H1 (cell line): Measurements from ENCODE around the gene SLC39A11. TPM values are rescaled to one million over a fixed set of nuclear protein-coding genes. Genes with fewer than 3 reads are reported as not detected.

ENCODE experiments used
- CTCF ChIA-PET: fragments of 300-600 bp; sonication (Branson Sonifier 250); formaldehyde crosslinking; loops from one replicate; lab custom pipeline; 2021; ENCODE audit not compliant: partially characterized antibody; lab: Charles Lee
- POLR2A ChIA-PET: fragments of 300-600 bp; sonication (Branson Sonifier 250); formaldehyde crosslinking; loops from one replicate; lab custom pipeline; 2021; ENCODE audit warnings: inconsistent platforms; ENCODE audit not compliant: partially characterized antibody; lab: Charles Lee
- DNase-seq, 2 experiments: peaks; one replicate each; pipeline versions ENCODE4 v3.0.0 to v3.0.0-alpha.2; 2010 to 2022; ENCODE audit warnings: low spot score in 2 of 2, low read depth in 1 of 2, mixed read lengths in 1 of 2
- FAIRE-seq: peaks from 2 replicates; lab custom pipeline; 2011; peaks lifted over from hg19 to GRCh38; lab: Jason Lieb, UNC
- H2AFZ ChIP-seq: 2 replicates; pipeline ENCODE4 v1.8.1; 2012; ENCODE audit warnings: low read length, inconsistent platforms
- H2AK5ac ChIP-seq: 2 replicates; pipeline ENCODE4 v1.6.1; 2013; ENCODE audit warnings: low read depth, low read length
- H2BK120ac ChIP-seq: replicated peaks from 2 replicates; pipeline ENCODE3; 2013; ENCODE audit warnings: low read depth, low read length, inconsistent platforms
- H2BK12ac ChIP-seq: 2 replicates; pipeline ENCODE4 v1.6.1; 2013; ENCODE audit warnings: low read depth, low read length
- H2BK15ac ChIP-seq: 2 replicates; pipeline ENCODE4 v1.6.1; 2013; ENCODE audit warnings: low read length
- H2BK20ac ChIP-seq: 2 replicates; pipeline ENCODE4 v1.6.1; 2013; ENCODE audit warnings: low read length
- H2BK5ac ChIP-seq: 2 replicates; pipeline ENCODE4 v1.6.1; 2013; ENCODE audit warnings: low read depth, low read length
- H3K14ac ChIP-seq: 2 replicates; pipeline ENCODE4 v1.6.1; 2013; ENCODE audit warnings: inconsistent platforms; ENCODE audit not compliant: insufficient read length
- H3K18ac ChIP-seq: 2 replicates; pipeline ENCODE4 v1.6.1; 2013; ENCODE audit warnings: low read length; ENCODE audit errors: extremely low read depth
- H3K23ac ChIP-seq: 2 replicates; pipeline ENCODE4 v1.6.1; 2013; ENCODE audit warnings: inconsistent platforms; ENCODE audit not compliant: insufficient read length
- H3K23me2 ChIP-seq: 2 replicates; pipeline ENCODE4 v1.6.1; 2013; ENCODE audit warnings: low read depth, low read length
- H3K27ac ChIP-seq: 2 replicates; pipeline ENCODE4 v1.6.1; 2011; ENCODE audit warnings: low read depth, low read length, inconsistent platforms
- H3K27me3 ChIP-seq, 4 experiments: replicated peaks in 1 of 4; 1 replicate in 1 of 4; 2 replicates in 3 of 4; pipeline versions ENCODE4 v1.6.1 to v1.8.1; 2011 to 2013; ENCODE audit warnings: low read length in 3 of 4, mild to moderate bottlenecking in 3 of 4, inconsistent platforms in 2 of 4, mixed read lengths in 2 of 4, moderate library complexity in 1 of 4; ENCODE audit not compliant: control insufficient read depth in 3 of 4, insufficient read depth in 3 of 4; ENCODE audit errors: extremely low read depth in 1 of 4
- H3K36me3 ChIP-seq, 4 experiments: 2 replicates each; pipeline versions ENCODE4 v1.6.1 to v1.8.1; 2011 to 2013; ENCODE audit warnings: mild to moderate bottlenecking in 4 of 4, low read length in 3 of 4, moderate library complexity in 2 of 4, control low read depth in 1 of 4, inconsistent platforms in 1 of 4; ENCODE audit not compliant: insufficient read depth in 4 of 4, control insufficient read depth in 2 of 4
- H3K4ac ChIP-seq: replicated peaks from 2 replicates; pipeline ENCODE3; 2013; ENCODE audit warnings: low read length, low read depth, mixed read lengths, inconsistent platforms; ENCODE audit not compliant: insufficient read length
- H3K4me1 ChIP-seq, 4 experiments: replicated peaks in 1 of 4; 1 replicate in 1 of 4; 2 replicates in 3 of 4; pipeline versions ENCODE4 v1.6.1 to v1.8.1; 2011 to 2013; ENCODE audit warnings: low read length in 3 of 4, inconsistent platforms in 2 of 4, mixed read lengths in 1 of 4; ENCODE audit not compliant: insufficient read depth in 4 of 4, control insufficient read depth in 3 of 4
- H3K4me2 ChIP-seq, 2 experiments: 2 replicates each; pipeline versions ENCODE4 v1.6.1 to v1.8.1; 2011 to 2013; ENCODE audit warnings: low read depth in 2 of 2, low read length in 2 of 2, control low read depth in 1 of 2, inconsistent platforms in 1 of 2, mild to moderate bottlenecking in 1 of 2; ENCODE audit not compliant: insufficient read depth in 1 of 2
- H3K4me3 ChIP-seq, 4 experiments: fragments of 200-600, 300-600 bp in 1 of 4; sonication (generic), shearing (Covaris generic), sonication (Bioruptor Twin) in 1 of 4; 2 replicates each; pipeline versions ENCODE4 v1.5.1 to v1.8.1; 2011 to 2016; ENCODE audit warnings: low read length in 4 of 4, low read depth in 3 of 4, control low read depth in 2 of 4, inconsistent platforms in 2 of 4, mild to moderate bottlenecking in 2 of 4, mixed read lengths in 1 of 4, moderate library complexity in 1 of 4; ENCODE audit not compliant: insufficient read depth in 2 of 4; ENCODE audit errors: extremely low read depth in 1 of 4
- H3K56ac ChIP-seq: replicated peaks from 2 replicates; pipeline ENCODE3; 2013; ENCODE audit warnings: low read depth, mild to moderate bottlenecking, mixed read lengths, low read length, inconsistent platforms; ENCODE audit not compliant: insufficient read length
- H3K79me1 ChIP-seq: 2 replicates; pipeline ENCODE4 v1.6.1; 2013; ENCODE audit warnings: low read depth, low read length, control low read depth
- H3K79me2 ChIP-seq, 2 experiments: 2 replicates each; pipeline versions ENCODE4 v1.6.1 to v1.8.1; 2012 to 2013; ENCODE audit warnings: low read length in 2 of 2, mild to moderate bottlenecking in 2 of 2, inconsistent platforms in 1 of 2; ENCODE audit not compliant: insufficient read depth in 2 of 2, control insufficient read depth in 1 of 2
- H3K9ac ChIP-seq, 4 experiments: replicated peaks in 1 of 4; 1 replicate in 1 of 4; 2 replicates in 3 of 4; pipeline versions ENCODE4 v1.6.1 to v1.8.1; 2011 to 2013; ENCODE audit warnings: low read depth in 3 of 4, low read length in 3 of 4, control low read depth in 2 of 4, mild to moderate bottlenecking in 2 of 4, moderate library complexity in 2 of 4, inconsistent platforms in 1 of 4; ENCODE audit errors: extremely low read depth in 1 of 4
- H3K9me3 ChIP-seq, 2 experiments: 2 replicates each; pipeline versions ENCODE4 v1.6.1 to v1.8.1; 2012 to 2013; ENCODE audit warnings: mild to moderate bottlenecking in 2 of 2, moderate library complexity in 2 of 2, control low read depth in 1 of 2, inconsistent platforms in 1 of 2, low read depth in 1 of 2, low read length in 1 of 2, mixed read lengths in 1 of 2; ENCODE audit not compliant: insufficient read depth in 2 of 2
- H4K20me1 ChIP-seq, 2 experiments: replicated peaks in 1 of 2; 2 replicates each; pipeline versions ENCODE3 to v1.8.1; 2011 to 2013; ENCODE audit warnings: inconsistent platforms in 2 of 2, low read length in 2 of 2, mild to moderate bottlenecking in 1 of 2; ENCODE audit not compliant: insufficient read depth in 2 of 2, control insufficient read depth in 1 of 2
- H4K5ac ChIP-seq: 2 replicates; pipeline ENCODE4 v1.6.1; 2013; ENCODE audit warnings: low read length, low read depth, mixed read lengths, inconsistent platforms; ENCODE audit not compliant: insufficient read length
- H4K8ac ChIP-seq: 2 replicates; pipeline ENCODE4 v1.8.0; 2013; ENCODE audit warnings: mild to moderate bottlenecking, moderate library complexity, low read length, inconsistent platforms; ENCODE audit not compliant: insufficient read depth; ENCODE audit errors: extremely low read depth
- H4K91ac ChIP-seq: replicated peaks from 2 replicates; pipeline ENCODE3; 2013; ENCODE audit warnings: low read length, mixed read lengths, inconsistent platforms; ENCODE audit not compliant: insufficient read length
- WGBS, 2 experiments: shearing (Covaris generic) in 1 of 2; methylation state at CpG; one replicate each; pipeline versions ENCODE4 v1.1.6 to v1.1.7; 2013 to 2015; ENCODE audit warnings: low lambda C conversion rate in 2 of 2, mixed read lengths in 2 of 2, inconsistent platforms in 1 of 2, low coverage in 1 of 2, missing lambda C conversion rate in 1 of 2; ENCODE audit not compliant: insufficient replicate concordance in 2 of 2, insufficient coverage in 1 of 2, insufficient read length in 1 of 2; ENCODE audit errors: extremely low coverage in 1 of 2, missing lambda C conversion rate in 1 of 2; 5-methylcytosine and 5-hydroxymethylcytosine counted together
- polyA plus RNA-seq, 7 experiments: library from polyadenylated mRNA; depleted of rRNA in 3 of 7; stranded (reverse) in 5 of 7; unstranded in 2 of 7; fragments of >200 nt in 5 of 7; fragments of 200-250 nt in 2 of 7; gene quantifications; 1 replicate in 5 of 7; 2 replicates in 1 of 7; 4 replicates in 1 of 7; pipeline versions ENCODE4 v1.2.1 to v1.2.3, GENCODE V29; 2011 to 2013; ENCODE audit warnings: missing spikeins in 2 of 7, mixed read lengths in 2 of 7
- total RNA-seq: library from RNA; stranded (reverse); fragmentation: NEBNext Ultra II Directional; extraction: Animal tissue kit (Norgen Biotek cat#: 25700); gene quantifications from 2 replicates; pipeline ENCODE4 v1.2.1, GENCODE V29; 2021

Gene SLC39A11
- total and polyA plus RNA-seq, 2 of the 8 experiments (the other 6 are each of a cell fraction or from before 2014, with no cell fraction given): 12.2 to 19.6 TPM

DNA sequence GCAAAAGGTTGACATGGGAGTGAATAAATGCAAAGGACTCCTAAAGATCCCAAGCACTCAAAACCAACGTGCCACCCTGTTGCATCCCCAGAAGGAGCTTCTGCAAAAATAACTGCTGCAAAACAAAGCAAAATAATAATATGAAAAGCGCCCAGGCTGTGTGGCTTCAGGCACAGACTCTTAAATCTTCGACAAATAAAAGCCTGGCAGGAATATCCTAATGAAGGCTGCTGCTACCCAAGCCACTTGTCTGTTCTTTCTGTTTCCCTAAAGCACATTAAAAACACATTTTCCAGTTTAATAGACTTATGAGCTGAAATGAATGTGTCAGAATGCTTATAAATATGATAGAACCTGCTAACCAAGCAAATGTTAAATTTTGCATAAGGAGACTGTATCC lies 154.0 kb downstream of the SLC39A11 start:
- Histone ChIP-seq H3K18ac (no peak overlapping the region), H3K4me3 (no peak overlapping the region), H3K4me2 (no peak overlapping the region), H3K56ac (no peak overlapping the region), H4K5ac (no peak overlapping the region), H3K27ac (no peak overlapping the region), H2AFZ (no peak overlapping the region), H3K9me3 (no peaks in the 10 kb centered on the region), H3K23me2 (no peaks in the 10 kb centered on the region), H3K4me1 (0 out of 7 replicates have a peak, but pooled peaks cover 0 to 3% (median 0%) of the 10 kb centered on the region in 4 experiments), H2BK12ac (no peak overlapping the region), H2BK20ac (no peak overlapping the region), H3K9ac (no peak overlapping the region; a peak in 1 of 7 replicates), H3K79me1 (no peaks in the 10 kb centered on the region), H4K8ac (no peak overlapping the region), H3K79me2 (no peaks in the 10 kb centered on the region), H3K23ac (no peak overlapping the region), H2BK15ac (no peak overlapping the region), H3K14ac (no peak overlapping the region), H4K20me1 (no peaks in the 10 kb centered on the region), H4K91ac (no peak overlapping the region), H2BK120ac (no peak overlapping the region), H3K36me3 (no peaks in the 10 kb centered on the region), H3K27me3 (no peaks in the 10 kb centered on the region), H3K4ac (no peak overlapping the region), H2BK5ac (no peak overlapping the region), H2AK5ac (no peak overlapping the region)
- CTCF ChIA-PET: interaction anchor here (1.2 to 2.2 kb wide), 3 partner anchors 10 to 48 kb away, joined by 3 to 6 read pairs (median 3); no protein-coding TSS in a partner anchor
- 53% methylated on average over 3 of the region's 3 CpGs; no CpG with 5 or more reads in 1 of the 2 experiments for WGBS, 2 experiments
- POLR2A ChIA-PET: interaction anchor here (0.7 kb wide), 1 partner anchor 78 kb away, joined by 3 read pairs; no protein-coding TSS in a partner anchor
- no peak for DNase-seq
- FAIRE-seq: no peak
